HS-5 (cell line): Measurements from ENCODE around the gene CD7.
A peak's percentile ranks its signal among the peaks of the same experiment; 100 is the strongest.

ENCODE experiments used
- DNase-seq: peaks from one replicate; pipeline ENCODE4 v3.0.0-alpha.2; 2012; ENCODE audit warnings: low read depth

Gene CD7

DNA sequence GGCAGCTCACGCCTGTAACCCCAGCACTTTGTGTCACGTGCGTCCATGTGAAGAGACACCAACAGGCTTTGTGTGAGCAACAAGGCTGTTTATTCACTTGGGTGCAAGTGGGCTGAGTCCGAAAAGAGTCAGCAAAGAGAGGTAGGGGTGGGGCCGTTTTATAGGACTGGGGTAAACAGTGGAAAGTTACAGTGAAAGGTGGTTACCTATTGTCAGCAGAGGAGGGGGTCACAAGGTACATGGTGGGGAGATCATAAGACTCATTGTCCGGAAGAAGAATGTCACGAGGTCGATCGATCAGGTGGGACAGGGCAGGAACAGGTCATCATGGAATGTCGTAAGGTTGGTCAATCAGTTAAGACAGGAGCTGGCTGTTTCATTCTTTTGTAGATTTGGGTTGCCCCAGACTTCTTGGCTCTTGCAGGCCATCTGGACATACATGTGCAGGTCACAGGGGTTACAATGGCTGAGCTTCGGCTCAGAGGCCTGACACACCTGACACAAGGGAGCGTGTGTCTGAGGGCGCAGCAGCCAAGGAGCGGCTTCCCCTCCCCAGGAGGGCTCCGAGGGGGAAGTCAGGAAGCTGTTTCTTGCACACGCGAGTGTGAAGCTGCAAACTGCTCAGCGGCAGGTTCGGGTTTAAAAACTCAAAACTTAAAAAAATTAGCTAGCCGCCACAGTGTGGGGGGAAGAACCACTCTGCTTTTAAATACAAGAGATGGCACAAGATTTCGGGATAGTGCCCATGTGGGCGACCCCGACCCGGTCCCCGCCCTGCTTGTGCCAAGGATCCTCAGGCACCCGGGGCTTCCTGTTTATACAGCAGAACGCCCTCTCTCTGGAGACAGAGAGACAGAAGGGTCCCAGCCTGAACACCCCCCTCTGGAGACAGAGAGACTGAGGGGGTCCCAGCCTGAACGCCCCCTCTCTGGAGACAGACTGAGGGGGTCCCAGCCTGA is 29.2 kb upstream of the CD7 start:
- no peak for DNase-seq

- DNase-seq = no peak
Measured at GRCh38 chr17:82345151-82345976, 28.0 kb upstream of the CD7 start.

DNA sequence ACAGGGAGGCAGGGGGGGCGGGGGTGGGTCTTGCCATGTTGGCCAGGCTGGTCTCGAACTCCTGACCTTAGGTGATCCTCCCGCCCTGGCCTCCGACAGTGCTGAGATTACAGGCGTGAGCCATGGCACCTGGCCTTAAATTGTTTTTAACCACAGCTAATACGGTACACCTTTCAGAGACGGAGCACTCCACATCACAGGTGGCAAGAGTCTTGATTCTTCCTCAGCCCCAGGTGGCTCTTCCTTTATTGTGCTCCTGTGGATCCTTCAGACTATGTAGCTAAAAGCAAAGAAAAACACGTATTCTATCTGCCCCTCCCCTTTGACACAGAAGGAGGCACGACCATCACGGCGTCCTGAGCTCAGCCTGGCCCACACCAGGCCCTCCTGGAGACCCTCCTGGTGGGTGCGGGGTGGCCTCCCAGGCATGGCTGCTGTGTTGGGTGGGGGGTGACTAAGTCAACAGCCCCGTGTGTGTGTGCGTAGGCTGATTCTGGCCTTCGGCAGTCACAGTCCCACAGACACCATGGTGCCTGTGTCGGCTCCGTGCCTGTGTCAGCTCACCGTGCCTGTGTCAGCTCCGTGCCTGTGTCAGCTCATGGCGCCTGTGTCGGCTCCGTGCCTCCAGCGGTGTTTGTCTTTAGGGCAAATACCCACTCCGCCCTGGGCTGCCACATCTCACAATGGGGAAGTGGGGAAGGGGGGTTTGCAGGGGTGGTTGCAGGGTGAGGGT is 26.9 kb upstream of the CD7 start:
- DNase-seq = no peak

DNA sequence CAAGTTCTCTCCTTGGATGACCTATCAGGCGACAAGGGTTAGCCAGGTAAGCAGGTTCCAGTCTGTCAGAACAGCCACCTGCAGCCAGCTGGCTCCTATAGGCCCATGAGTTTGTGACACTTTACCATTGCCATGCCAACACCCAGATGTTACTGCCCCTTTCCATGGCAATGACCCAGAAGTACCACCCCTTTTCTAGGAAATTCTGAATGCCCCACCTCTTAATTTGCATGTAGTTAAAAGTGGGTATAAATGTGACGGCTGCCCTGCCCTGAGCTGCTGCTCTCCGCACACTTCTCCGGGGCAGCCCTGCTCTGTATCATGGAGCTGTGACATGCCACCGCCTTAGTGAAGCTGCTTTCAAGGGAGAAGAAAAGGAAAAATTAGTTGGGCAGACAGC is 26.2 kb upstream of the CD7 start:
- no peak for DNase-seq

GRCh38 chr17:82342361-82343079 is 25.1 kb upstream of the CD7 start:
- DNase-seq = no peak

DNA sequence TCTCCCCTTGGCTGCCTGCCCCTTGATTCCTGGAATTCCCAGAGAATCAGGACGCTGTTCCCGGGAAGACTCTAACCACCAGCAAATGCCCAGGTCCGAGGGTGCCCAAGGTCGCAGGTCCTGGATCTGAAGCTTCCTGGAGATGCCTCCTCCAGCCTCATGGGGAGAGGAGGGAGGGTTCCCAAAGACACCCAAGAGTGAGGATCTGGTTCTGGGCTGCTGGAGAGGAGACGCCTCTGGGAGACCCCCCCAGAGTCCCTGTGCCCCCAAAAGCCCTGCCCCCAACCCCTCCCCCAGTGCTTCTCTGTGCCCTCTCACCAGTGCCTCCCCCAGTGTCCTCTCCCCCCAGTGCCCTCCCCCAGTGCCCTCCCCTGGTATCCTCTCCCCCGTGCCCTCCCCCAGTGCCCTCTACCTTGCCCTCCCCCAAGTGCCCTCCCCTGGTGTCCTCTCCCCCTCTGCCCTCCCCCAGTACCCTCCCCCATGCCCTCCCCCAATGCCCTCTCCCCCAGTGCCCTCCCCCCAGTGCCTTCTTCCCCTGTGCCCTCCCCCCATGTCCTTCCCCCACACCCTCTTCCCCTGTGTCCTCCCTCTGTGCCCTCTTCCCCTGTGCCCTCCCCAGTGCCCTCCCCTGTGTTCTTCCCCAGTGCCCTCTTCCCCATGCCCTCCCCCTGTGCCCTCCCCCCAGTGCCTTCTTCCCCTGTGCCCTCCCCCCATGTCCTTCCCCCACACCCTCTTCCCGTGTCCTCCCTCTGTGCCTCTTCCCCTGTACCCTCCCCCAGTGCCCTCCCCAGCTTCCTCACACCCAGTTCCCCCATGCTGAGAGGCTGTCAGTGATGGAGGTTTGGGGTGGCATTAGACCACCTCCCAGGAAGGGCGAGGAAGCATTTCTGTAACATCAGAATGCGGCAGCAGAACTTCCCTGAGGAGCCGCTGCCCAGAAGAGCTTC is 22.5 kb upstream of the CD7 start:
- no peak for DNase-seq

GRCh38 chr17:82338858-82339633 is 21.6 kb upstream of the CD7 start:
- peak; percentile 60 for DNase-seq

- no peak for DNase-seq
Measured at GRCh38 chr17:82334622-82335394, 17.4 kb upstream of the CD7 start.

DNA sequence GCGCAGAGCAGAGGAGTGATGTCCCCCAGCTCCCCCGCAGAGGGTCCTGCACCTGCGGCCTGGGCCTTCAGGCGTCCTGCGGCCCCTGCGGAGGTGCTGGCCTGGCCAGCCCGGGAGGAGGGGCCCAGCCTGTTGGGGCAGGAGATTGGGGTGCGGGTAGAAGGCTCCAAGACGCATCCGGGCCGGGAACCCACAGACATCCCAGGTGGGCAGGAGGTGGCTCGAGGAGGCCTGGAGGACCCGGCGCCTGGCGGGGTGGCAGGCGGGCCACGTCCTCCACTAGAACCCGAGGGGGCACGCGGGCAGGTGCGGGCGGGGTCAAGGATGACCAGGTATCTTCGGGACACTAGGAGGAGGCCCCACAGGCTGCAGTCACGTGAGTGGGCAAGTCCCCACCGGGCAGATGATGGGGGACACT is 16.8 kb upstream of the CD7 start:
- no peak for DNase-seq

- DNase-seq = no peak
Measured at GRCh38 chr17:82333279-82334171, 16.1 kb upstream of the CD7 start, which contains the start of gene SECTM1. Gene SECTM1 (minus strand): TSS chr17:82333766. CDS start chr17:82327240, 6,526 bp downstream.

GRCh38 chr17:82332669-82333278 is 15.4 kb upstream of the CD7 start:
- no peak for DNase-seq

GRCh38 chr17:82331345-82331939 is 14.0 kb upstream of the CD7 start:
- DNase-seq = no peak

GRCh38 chr17:82330322-82331239 is 13.2 kb upstream of the CD7 start:
- no peak for DNase-seq

DNA sequence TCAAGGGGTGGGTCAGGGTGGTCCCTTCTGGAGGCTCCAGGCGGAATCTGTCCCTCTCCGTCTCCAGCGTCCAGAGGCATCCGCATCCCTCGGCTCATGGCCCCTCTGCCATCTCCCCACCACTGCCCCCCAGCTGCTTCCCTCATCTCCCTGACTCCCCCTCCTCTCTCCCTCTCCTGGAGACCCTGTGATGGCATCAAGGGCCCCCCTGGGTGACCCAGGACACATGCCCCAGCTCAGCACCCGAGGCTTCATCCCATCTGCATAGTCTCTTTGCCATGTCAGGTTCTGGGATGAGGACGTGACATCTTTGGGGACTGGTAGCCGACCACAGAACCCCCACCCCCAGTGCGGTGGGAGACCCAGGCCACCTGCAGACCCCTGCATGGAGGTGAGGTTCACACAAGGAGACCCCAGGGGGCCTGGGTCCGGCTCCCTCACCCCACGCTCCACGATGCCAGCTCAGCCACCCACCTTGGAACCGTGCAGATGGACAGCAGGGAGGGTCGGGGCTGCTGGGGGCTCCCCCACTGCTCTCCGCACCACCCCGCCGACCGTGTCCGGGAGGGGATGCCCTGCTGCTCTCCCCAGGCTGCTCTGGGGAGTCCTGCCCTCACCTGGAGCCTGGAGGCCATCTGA is 12.4 kb upstream of the CD7 start:
- no peak for DNase-seq

DNA sequence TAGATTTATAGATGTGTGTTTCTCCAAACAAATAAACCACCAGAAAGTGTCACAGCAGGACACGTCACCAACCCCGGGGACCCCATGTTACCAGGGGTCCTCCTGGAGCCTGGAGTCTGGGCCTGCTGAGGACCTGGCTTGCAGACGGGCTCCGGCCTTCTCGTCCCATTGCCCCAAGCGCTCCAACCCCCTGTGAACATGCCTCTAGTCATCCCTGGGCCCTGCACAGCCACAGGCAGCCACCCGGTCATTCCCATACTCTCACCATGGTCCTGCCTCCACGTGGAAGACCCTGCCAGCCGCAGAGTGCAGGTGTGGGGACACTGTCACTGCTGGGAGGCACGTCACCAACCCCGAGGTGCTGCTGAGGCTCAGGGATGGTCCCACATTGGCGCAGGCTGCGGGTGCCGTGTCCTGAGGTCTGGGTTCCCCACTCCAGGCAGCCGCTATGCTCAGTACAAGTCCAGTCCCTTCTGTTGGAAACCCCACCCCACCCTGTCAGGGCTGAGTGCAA is 11.6 kb upstream of the CD7 start:
- DNase-seq = no peak
